AG09309 (cell line): ENCODE measurements around the gene ACOD1.

Experiments
- DNase-seq: peaks from one replicate; pipeline ENCODE4 v3.0.0-alpha.2; 2010; ENCODE audit warnings: low read depth
- H3K4me3 ChIP-seq: 2 replicates; pipeline ENCODE4 v1.5.1; 2011; ENCODE audit warnings: mild to moderate bottlenecking, low read depth, low read length, moderate library complexity; ENCODE audit not compliant: control insufficient read depth
- TF ChIP-seq, protein P1 (sequence below): IDR thresholded peaks from 2 replicates; pipeline ENCODE4 v1.5.1; 2011; ENCODE audit warnings: mild to moderate bottlenecking, low read depth, low read length, inconsistent platforms; ENCODE audit not compliant: insufficient read depth, control insufficient read depth; ENCODE audit errors: missing control alignments

The ACOD1 gene

GRCh38 chr13:76934671-76935070, 13.6 kb upstream of the ACOD1 start:
- DNase-seq = no peak
- TF ChIP-seq, protein P1, sequence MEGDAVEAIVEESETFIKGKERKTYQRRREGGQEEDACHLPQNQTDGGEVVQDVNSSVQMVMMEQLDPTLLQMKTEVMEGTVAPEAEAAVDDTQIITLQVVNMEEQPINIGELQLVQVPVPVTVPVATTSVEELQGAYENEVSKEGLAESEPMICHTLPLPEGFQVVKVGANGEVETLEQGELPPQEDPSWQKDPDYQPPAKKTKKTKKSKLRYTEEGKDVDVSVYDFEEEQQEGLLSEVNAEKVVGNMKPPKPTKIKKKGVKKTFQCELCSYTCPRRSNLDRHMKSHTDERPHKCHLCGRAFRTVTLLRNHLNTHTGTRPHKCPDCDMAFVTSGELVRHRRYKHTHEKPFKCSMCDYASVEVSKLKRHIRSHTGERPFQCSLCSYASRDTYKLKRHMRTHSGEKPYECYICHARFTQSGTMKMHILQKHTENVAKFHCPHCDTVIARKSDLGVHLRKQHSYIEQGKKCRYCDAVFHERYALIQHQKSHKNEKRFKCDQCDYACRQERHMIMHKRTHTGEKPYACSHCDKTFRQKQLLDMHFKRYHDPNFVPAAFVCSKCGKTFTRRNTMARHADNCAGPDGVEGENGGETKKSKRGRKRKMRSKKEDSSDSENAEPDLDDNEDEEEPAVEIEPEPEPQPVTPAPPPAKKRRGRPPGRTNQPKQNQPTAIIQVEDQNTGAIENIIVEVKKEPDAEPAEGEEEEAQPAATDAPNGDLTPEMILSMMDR = no peak

GRCh38 chr13:76936763-76937162, 11.5 kb upstream of the ACOD1 start:
- no peak overlapping the region for H3K4me3 ChIP-seq
- DNase-seq = no peak
- TF ChIP-seq, protein P1 = no peak

More at GRCh38 chr13:76934671-76935070, 13.6 kb upstream of the ACOD1 start:
- no peak overlapping the region for H3K4me3 ChIP-seq

- H3K4me3 ChIP-seq = no peak overlapping the region
- peak; percentile 77 for DNase-seq
- TF ChIP-seq, protein P1 = no peak
Observed at GRCh38 chr13:76937281-76937820, 11.0 kb upstream of the ACOD1 start.

DNA sequence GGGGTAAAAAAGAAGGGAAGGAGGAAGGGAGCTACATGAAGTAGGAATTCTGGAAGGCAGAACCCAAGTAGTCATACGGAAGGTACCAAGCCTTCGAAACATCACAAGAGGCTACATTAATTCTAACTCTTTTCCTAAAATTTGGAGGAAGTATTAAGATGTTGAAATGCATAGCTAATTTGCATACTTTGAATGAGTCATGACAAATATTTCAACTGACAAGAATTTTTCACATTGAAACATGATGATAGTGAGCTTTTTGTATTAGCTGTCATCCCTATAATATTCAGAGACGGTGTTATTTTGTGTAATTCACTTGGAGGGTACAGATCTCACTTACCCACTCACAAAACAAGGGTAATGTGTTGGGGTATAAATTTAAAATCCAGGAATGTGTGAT, 9.1 kb upstream of the ACOD1 start:
- no peak for DNase-seq
- H3K4me3 ChIP-seq = no peak overlapping the region
- TF ChIP-seq, protein P1 = no peak

- no peak overlapping the region for H3K4me3 ChIP-seq
- TF ChIP-seq, protein P1 = no peak
- DNase-seq = no peak
Observed at GRCh38 chr13:76942363-76942762, 5.9 kb upstream of the ACOD1 start.

DNA sequence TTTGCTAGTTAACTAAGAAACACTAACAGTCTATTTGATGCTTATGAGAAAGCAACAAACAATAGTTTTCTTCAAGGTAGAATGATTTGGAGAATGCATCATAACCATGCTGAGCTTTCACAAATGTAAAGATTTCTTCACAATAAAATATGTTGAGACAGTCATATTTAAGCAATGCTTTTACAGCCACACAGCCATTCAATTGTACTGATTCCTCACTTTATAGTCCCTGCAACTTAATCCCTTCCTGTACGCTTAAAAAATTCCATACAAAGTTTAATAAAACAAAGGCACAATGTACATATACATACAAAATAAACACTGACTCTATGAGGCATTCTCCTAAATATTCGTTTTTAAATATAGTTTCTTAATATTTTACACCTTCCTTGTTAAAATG, 4.7 kb upstream of the ACOD1 start:
- TF ChIP-seq, protein P1 = no peak
- H3K4me3 ChIP-seq = no peak overlapping the region
- DNase-seq = no peak

DNA sequence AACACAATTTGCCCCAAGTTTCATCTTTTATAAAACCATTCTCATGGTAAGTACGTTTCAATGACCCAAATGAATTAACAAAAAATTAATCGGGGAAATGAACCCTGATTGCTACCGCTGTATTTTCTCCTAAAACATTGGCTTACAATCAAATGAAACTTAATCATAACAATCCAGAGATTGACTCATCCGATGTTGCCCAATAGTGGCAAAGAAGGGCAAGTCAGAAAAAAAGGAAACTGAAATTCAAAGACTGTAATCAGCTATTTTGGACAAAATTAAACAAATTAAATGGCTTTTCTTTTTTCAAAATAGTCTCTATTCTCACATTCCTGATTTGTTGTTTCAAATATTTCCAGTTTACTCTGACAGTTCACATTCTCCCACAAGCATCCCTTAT, 3.9 kb upstream of the ACOD1 start:
- DNase-seq = no peak
- TF ChIP-seq, protein P1 = no peak
- no peak overlapping the region for H3K4me3 ChIP-seq
